RWPE1 (cell line): ENCODE data around the gene MID1.

Experiments used
- CTCF ChIA-PET: fragments of 350-600 bp; sonication (Branson Sonifier 250); formaldehyde crosslinking; extraction: SDS; loops from one replicate; lab custom pipeline; 2021; lab: Yijun Ruan, JAX
- POLR2A ChIA-PET: fragments of 400-600 bp; formaldehyde crosslinking; extraction: SDS; loops from one replicate; lab custom pipeline; 2020; ENCODE audit warnings: antibody characterized with exemption; ENCODE audit not compliant: low non-redundant PET; lab: Yijun Ruan, JAX
- DNase-seq: peaks from one replicate; pipeline ENCODE4 v3.0.0; 2012; ENCODE audit warnings: low spot score
- H3K27ac ChIP-seq: fragments of 450-650 bp; 2 replicates; pipeline ENCODE4 v1.5.1; 2017
- CTCF ChIP-seq: fragments of 450-650 bp; conservative IDR thresholded peaks from 2 replicates; pipeline ENCODE4 v1.5.1; 2017; ENCODE audit warnings: low read depth, mild to moderate bottlenecking

MID1 gene

GRCh38 chrX:10482708-10483107, 137.7 kb downstream of the MID1 start:
- ChIA-PET CTCF (no interaction called here), POLR2A (no interaction called here)
- DNase-seq: no peak
- no peak overlapping the region for H3K27ac ChIP-seq
- no peak for TF ChIP-seq CTCF

GRCh38 chrX:10482261-10482660, 138.1 kb downstream of the MID1 start:
- POLR2A ChIA-PET: no interaction called here
- no peak overlapping the region for H3K27ac ChIP-seq
- CTCF ChIA-PET: no interaction called here
- no peak for TF ChIP-seq CTCF
- no peak for DNase-seq

- POLR2A ChIA-PET: no interaction called here
- H3K27ac ChIP-seq: no peak overlapping the region
- no peak for TF ChIP-seq CTCF
- CTCF ChIA-PET: no interaction called here
- no peak for DNase-seq
These were observed 139.5 kb downstream of the MID1 start for GRCh38 chrX:10480861-10481260.

GRCh38 chrX:10479508-10479907, 140.9 kb downstream of the MID1 start:
- CTCF ChIA-PET: no interaction called here
- DNase-seq: no peak
- no peak overlapping the region for H3K27ac ChIP-seq
- POLR2A ChIA-PET: no interaction called here
- TF ChIP-seq CTCF: no peak

GRCh38 chrX:10477525-10477924, 142.9 kb downstream of the MID1 start:
- no peak for TF ChIP-seq CTCF
- no peak overlapping the region for H3K27ac ChIP-seq
- ChIA-PET POLR2A (no interaction called here), CTCF (no interaction called here)
- no peak for DNase-seq

- TF ChIP-seq CTCF: no peak
- ChIA-PET CTCF (no interaction called here), POLR2A (no interaction called here)
- no peak for DNase-seq
- H3K27ac ChIP-seq: no peak overlapping the region
These were observed 145.3 kb downstream of the MID1 start for GRCh38 chrX:10474913-10475568.
